Tibial artery (tissue), 4 donors: ENCODE data around the gene C21orf91.

ENCODE experiments used
- DNase-seq, 2 donors: peaks; one replicate each; pipeline ENCODE4 v3.0.0-alpha.2; 2019
- H3K27ac ChIP-seq, 2 donors: fragments of 200-600 bp; sonication (generic) in 1 of 2; 1 replicate in 1 of 2; 2 replicates in 1 of 2; pipeline ENCODE4 v1.5.1; 2018 to 2019; ENCODE audit warnings: mild to moderate bottlenecking in 1 of 2
- H3K27me3 ChIP-seq, 2 donors: fragments of 200-600 bp; sonication (generic) in 1 of 2; one replicate each; pipeline versions ENCODE4 v1.5.1 to v1.6.0; 2016 to 2019
- H3K36me3 ChIP-seq, 3 donors: fragments of 200-600 bp; sonication (generic) in 2 of 3; one replicate each; pipeline ENCODE4 v1.5.1; 2016 to 2019; ENCODE audit warnings: mild to moderate bottlenecking in 2 of 3
- H3K4me1 ChIP-seq, 4 donors: fragments of 200-600 bp; sonication (generic) in 2 of 4; 1 replicate in 3 of 4; 2 replicates in 1 of 4; pipeline ENCODE4 v1.5.1; 2016 to 2019
- H3K4me3 ChIP-seq, 2 donors: fragments of 200-600 bp; sonication (generic) in 1 of 2; 1 replicate in 1 of 2; 2 replicates in 1 of 2; pipeline ENCODE4 v1.5.1; 2018 to 2019; ENCODE audit warnings: mild to moderate bottlenecking in 2 of 2
- H3K9me3 ChIP-seq, 3 donors: fragments of 200-600 bp; sonication (generic) in 1 of 3; one replicate each; pipeline ENCODE4 v1.5.1; 2016 to 2019
- CTCF ChIP-seq, 2 experiments: fragments of 200-600 bp in 1 of 2; fragments of 450-650 bp in 1 of 2; IDR thresholded peaks; one replicate each; pipeline ENCODE4 v1.5.1; 2017 to 2019; ENCODE audit warnings: antibody characterized with exemption in 2 of 2, mild to moderate bottlenecking in 1 of 2, moderate library complexity in 1 of 2
- intact Hi-C: fragments of 100-400 bp; cut with DNase I; formaldehyde crosslinking; loops from one replicate; pipeline ENCODE4 v1.15.0; 2023; ENCODE audit warnings: low total_unique reads

The C21orf91 gene

GRCh38 chr21:17763288-17764037 is 55.7 kb downstream of the C21orf91 start:
- H3K27ac ChIP-seq, result no peak overlapping the region
- no peak for TF ChIP-seq CTCF (IDR thresholded peaks at IDR 0.05)
- H3K4me1 ChIP-seq, result no peaks in the 10 kb centered on the region
- no peaks in the 10 kb centered on the region for H3K36me3 ChIP-seq
- DNase-seq, result no peak
- no peaks in the 10 kb centered on the region for H3K27me3 ChIP-seq
- H3K9me3 ChIP-seq, result no peaks in the 10 kb centered on the region
- intact Hi-C loops, result no loop called here
- no peak overlapping the region for H3K4me3 ChIP-seq

- Histone ChIP-seq H3K4me1 (no peaks in the 10 kb centered on the region), H3K4me3 (no peak overlapping the region), H3K27ac (no peak overlapping the region), H3K27me3 (no peaks in the 10 kb centered on the region), H3K9me3 (no peaks in the 10 kb centered on the region), H3K36me3 (no peaks in the 10 kb centered on the region)
- no peak for TF ChIP-seq CTCF (IDR thresholded peaks at IDR 0.05)
- intact Hi-C loops, result no loop called here
- no peak for DNase-seq
Measured at GRCh38 chr21:17759511-17760178, 59.5 kb downstream of the C21orf91 start.

- DNase-seq, result no peak
- no peak overlapping the region for H3K27ac ChIP-seq
- no peak for TF ChIP-seq CTCF (IDR thresholded peaks at IDR 0.05)
- H3K4me1 ChIP-seq, result no peaks in the 10 kb centered on the region
- no peaks in the 10 kb centered on the region for H3K36me3 ChIP-seq
- intact Hi-C loops, result no loop called here
- no peaks in the 10 kb centered on the region for H3K9me3 ChIP-seq
- H3K4me3 ChIP-seq, result no peak overlapping the region
- no peaks in the 10 kb centered on the region for H3K27me3 ChIP-seq
Measured at GRCh38 chr21:17758683-17759082, 60.5 kb downstream of the C21orf91 start.

- Histone ChIP-seq H3K4me3 (no peak overlapping the region), H3K4me1 (no peaks in the 10 kb centered on the region), H3K27me3 (no peaks in the 10 kb centered on the region), H3K9me3 (no peaks in the 10 kb centered on the region), H3K27ac (no peak overlapping the region), H3K36me3 (no peaks in the 10 kb centered on the region)
- TF ChIP-seq CTCF (IDR thresholded peaks at IDR 0.05), result no peak
- no peak for DNase-seq
- intact Hi-C loops, result no loop called here
Measured at GRCh38 chr21:17757671-17758070, 61.5 kb downstream of the C21orf91 start.

- TF ChIP-seq CTCF (IDR thresholded peaks at IDR 0.05), result no peak
- DNase-seq, result no peak
- Histone ChIP-seq H3K27me3 (no peaks in the 10 kb centered on the region), H3K4me3 (no peak overlapping the region), H3K4me1 (no peaks in the 10 kb centered on the region), H3K9me3 (no peaks in the 10 kb centered on the region), H3K36me3 (no peaks in the 10 kb centered on the region), H3K27ac (no peak overlapping the region)
- intact Hi-C loops, result no loop called here
Measured at GRCh38 chr21:17753736-17754135, 65.4 kb downstream of the C21orf91 start.
